Spleen (tissue), 7 donors: Measurements from ENCODE around the gene OTOA.

Experiments used
- POLR2AphosphoS5 ChIP-seq, 3 donors: sonication (generic); formaldehyde crosslinking; IDR thresholded peaks; one replicate each; pipeline ENCODE4 v1.5.1; 2017; ENCODE audit warnings: antibody characterized with exemption in 3 of 3
- TF ChIP-seq, protein P1 (sequence below), 11 experiments: fragments of 200-600 bp in 7 of 11; fragments of 450-650 bp in 4 of 11; sonication (generic) in 4 of 11; IDR thresholded peaks in 8 of 11; conservative IDR thresholded peaks in 3 of 11; 1 replicate in 7 of 11; 2 replicates in 4 of 11; pipeline versions ENCODE4 v1.4.0 to v1.8.0; 2016 to 2021; ENCODE audit warnings: antibody characterized with exemption in 11 of 11, inconsistent platforms in 4 of 11, mild to moderate bottlenecking in 1 of 11
- donor health status: DM: no; HTN: no; CAD: no; lungs with moderate emphysema.
- donor health status: DM: no; HTN: no; CAD: no.
- donor health status: DM: no; HTN: no; CAD: no.

GRCh38 chr16:21666772-21667171 lies 3.0 kb downstream of the OTOA start:
- TF ChIP-seq POLR2AphosphoS5 (IDR thresholded peaks at IDR 0.05) = no peak
- TF ChIP-seq, protein P1, sequence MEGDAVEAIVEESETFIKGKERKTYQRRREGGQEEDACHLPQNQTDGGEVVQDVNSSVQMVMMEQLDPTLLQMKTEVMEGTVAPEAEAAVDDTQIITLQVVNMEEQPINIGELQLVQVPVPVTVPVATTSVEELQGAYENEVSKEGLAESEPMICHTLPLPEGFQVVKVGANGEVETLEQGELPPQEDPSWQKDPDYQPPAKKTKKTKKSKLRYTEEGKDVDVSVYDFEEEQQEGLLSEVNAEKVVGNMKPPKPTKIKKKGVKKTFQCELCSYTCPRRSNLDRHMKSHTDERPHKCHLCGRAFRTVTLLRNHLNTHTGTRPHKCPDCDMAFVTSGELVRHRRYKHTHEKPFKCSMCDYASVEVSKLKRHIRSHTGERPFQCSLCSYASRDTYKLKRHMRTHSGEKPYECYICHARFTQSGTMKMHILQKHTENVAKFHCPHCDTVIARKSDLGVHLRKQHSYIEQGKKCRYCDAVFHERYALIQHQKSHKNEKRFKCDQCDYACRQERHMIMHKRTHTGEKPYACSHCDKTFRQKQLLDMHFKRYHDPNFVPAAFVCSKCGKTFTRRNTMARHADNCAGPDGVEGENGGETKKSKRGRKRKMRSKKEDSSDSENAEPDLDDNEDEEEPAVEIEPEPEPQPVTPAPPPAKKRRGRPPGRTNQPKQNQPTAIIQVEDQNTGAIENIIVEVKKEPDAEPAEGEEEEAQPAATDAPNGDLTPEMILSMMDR (IDR thresholded peaks at IDR 0.05 in 8 of 11, conservative IDR thresholded peaks at IDR 0.05 in 3 of 11) = no peak
